ENCODE results near the gene ZC2HC1C.
"Not testable (repeated sequence)": the region's sequence is repeated elsewhere in the genome, so short reads cannot be mapped to it uniquely, and the experiment has no call there.

Gene ZC2HC1C

DNA sequence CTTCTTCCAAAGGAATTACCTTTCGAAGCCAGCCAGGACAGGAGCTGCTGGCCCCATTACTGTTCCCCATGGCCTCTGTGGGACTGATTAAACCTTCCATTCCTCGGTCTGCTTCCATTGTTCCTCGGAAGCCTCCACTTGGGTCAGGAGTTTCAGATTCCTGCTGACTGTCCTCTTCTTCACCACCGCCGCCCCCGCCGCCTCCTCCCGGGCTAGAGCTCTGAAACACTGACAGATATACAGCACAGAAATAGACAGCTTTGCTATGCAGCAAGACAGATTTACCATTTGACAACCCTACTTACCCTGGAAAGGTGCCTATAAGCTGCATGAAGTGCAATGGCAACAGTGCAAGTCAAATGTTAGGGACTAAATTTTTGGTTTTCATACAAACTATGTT lies 21.8 kb downstream of the ZC2HC1C start:
- peak in 1 of 56 donors; percentile 3 for DNase-seq

- no peak for DNase-seq
Observed at GRCh38 chr14:75092698-75093097, 23.3 kb downstream of the ZC2HC1C start.

DNA sequence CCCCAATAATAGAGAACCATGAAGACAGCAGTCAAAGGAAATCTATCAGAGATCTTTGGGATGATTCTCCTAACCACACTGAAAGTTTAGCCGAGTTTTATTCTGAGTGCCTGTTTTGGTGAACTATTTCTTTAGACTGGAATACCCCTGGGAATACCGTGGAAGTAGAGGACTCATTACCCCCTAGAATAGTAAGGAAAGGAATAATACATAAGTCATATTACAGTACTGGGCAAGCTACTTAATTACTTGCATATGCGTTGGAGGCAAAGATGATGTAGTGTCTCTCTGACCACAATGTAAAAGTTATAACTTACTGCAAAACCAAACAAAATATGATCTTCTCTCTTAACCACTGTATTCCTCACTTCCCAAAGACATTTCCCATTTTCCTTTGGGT lies 25.5 kb downstream of the ZC2HC1C start:
- DNase-seq = no peak

- DNase-seq = no peak
Observed at GRCh38 chr14:75095690-75096089, 26.2 kb downstream of the ZC2HC1C start.

DNA sequence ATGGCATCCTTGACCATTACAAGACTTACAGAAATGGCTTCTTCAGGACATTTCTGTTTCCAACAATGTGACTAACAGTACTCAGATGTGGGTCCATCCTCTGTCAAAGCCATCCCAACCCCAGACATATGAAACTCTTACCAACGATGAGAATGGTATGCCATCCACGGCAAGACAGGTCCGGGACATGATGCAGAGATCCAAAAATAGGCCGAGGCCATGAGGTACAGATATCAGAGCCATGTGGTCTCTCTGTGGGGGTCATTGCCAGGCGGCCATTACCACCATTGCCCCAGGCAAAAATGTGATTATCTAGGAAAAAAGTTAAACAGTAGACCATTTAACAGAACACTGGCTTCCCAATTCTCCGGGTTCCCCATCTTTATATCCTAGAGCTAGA lies 27.5 kb downstream of the ZC2HC1C start:
- DNase-seq = no peak

DNA sequence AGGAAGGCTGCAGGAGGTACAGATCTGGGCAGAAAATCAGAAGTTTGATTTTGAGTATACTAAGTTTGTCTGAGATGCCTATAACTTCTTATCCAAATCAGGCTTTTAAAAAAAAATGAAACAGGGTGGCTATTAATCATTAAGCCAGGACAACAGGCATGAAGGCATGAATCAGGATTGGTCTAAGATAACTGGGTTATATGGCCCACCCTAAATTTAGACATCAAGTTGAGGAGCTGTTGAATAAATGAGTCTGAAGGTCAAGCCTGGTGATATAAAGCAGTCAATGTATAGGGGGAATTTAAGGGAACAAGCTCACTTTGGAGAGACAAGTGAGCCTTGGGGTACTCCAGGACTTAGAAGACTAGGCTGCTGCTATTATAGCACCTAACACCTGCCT lies 28.8 kb downstream of the ZC2HC1C start:
- DNase-seq = no peak

- no peak for DNase-seq
Observed at GRCh38 chr14:75098682-75099081, 29.2 kb downstream of the ZC2HC1C start.

DNA sequence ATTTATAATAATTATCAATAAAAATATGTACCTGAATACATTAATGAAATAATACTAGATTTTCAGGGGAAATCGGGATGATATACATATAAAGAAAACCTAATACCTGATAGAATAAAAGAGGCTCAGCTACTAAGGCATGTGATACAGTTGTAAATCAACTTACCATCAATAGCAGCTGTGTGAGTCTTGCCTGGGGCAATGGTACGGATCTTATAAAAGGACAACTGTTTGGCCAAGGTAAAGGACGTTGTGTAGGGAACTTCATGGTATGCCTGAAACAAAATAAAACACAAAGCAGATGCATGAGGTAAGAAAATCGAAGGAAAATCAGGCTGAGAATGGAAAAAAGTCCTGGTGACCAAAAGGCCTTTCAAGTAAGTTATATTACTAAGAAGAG lies 32.0 kb downstream of the ZC2HC1C start:
- DNase-seq = no peak

DNA sequence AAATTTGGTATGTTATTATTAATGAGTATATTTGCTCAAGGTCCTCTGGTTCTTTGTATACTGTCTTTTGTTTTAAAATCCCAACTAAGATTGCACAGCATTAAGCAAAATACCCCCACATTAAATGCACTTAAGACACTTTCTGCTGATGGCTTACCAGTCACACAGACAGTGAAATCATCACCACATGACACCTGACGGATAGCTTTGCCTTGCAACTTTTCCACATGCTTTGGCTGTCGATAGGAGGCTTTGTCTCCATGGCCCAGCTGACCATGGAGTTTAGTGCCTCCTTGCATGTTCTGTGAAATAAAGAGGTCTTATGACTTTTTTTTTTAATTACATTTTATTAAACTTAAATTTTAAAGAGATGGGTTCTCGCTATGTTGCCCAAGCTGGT lies 37.7 kb downstream of the ZC2HC1C start:
- no peak for DNase-seq

DNA sequence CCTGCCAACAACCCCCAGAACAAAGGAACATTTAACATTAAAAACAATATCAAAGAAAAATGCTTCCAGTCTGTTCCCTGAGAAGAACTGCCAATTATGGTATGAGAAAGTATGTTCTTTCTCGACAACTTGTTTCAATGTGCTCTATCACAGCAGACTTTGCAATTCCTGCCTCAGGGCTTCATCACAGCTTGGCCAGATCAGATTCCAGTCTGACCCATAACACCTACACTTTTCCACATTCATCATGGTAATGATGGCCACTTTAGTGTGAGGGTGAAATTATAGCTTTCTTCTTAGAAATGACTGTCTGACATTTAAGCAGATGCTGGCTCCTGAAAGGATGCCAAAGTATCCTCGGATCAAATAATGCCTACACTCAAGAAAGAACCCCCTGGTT lies 40.4 kb downstream of the ZC2HC1C start:
- no peak for DNase-seq

DNA sequence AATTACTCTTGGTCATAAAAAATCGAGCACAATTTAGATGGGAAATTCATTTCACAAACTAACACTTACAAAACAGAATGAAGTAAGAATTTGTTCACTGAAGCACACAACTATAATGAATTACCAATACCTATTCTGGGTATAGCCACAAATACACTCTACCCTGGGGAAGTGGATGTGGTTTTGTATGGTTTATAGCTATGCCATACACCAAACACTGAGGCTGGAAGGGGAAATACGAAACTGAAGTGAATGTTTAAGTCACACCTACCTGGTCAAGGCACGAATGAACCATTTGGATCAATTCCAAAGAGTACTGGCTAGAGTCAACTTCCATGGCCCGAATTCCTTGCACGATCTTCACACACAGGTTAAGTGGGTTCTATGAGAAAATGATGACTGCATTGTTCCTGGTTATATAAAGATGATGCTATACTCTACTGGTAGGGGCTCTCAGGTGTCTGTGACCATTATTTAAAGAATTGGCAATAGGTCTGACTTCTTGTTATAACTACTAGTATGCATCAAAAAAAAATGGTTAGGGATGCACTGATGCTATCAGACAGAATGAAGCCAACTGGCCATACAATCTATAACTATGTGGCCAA lies 44.6 kb downstream of the ZC2HC1C start:
- DNase-seq = no peak

DNA sequence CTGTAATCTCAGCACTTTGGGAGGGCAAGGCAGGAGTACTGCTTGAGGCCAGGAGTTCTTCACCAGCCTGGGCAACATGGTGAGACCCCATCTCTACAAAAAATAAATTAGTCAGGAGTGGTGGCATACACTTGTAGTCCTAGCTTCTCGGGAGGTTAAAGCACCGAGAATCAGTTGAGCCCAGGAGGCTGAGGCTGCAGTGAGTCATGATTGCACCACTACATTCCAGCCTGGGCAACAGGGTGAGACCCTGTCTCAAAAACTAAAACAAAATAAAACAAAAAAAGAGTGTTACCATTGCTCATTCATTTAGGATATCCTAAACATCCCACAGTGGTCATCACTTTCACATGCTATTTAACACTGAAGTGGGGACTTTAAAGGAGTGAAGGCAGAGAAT lies 49.6 kb downstream of the ZC2HC1C start:
- no peak for DNase-seq

- DNase-seq = no peak
Observed at GRCh38 chr14:75120541-75121291, 51.3 kb downstream of the ZC2HC1C start.

- no peak for DNase-seq
Observed at GRCh38 chr14:75121552-75121951, 52.1 kb downstream of the ZC2HC1C start.

DNA sequence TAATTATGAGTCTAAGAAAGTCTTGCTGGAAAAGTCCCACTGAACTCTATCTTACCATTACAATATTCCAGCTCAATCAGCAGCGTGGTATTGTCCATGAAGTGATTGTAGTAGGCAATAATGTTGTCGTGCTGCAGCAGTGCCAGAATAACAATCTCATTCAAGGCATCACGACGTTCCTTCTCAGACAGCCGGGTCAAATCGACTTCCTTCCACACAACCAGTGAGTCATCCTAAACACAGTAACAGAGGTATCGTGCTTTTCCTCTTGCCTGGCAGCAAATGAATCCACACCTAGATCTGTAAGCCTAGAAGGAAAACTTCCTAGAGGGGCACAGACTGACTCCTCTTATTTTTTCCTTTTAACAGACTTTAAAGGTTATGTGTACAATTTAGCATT lies 54.5 kb downstream of the ZC2HC1C start:
- no peak for DNase-seq

- DNase-seq = no peak
Observed at GRCh38 chr14:75125617-75126016, 56.2 kb downstream of the ZC2HC1C start.

DNA sequence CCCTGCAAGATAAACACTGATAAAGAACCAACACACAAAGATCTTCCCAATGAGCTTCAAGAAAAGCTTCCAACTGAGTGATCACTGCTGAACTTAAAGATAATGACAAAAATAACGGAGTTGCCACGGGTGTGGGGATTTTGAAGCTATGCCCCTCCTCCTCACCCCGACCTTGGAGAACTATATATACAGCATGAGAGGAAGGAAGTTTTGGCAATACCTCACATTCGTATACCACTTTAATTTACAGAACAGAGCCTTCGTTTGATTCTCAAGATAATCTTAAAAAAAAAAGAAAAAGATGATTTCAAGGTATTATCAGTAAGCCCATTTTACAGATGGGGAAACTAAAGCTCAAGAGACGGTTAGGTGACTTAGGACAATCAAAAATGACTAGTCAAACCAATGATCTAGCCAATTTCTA lies 56.7 kb downstream of the ZC2HC1C start:
- no peak for DNase-seq

- DNase-seq = peak; percentile 34 to 93 (median 83)
Observed at GRCh38 chr14:75126679-75127473, 57.4 kb downstream of the ZC2HC1C start, which contains the start of gene NEK9. Gene NEK9, minus strand, starts transcription at chr14:75127048. Its CDS starts 127 bp downstream, at chr14:75126921.

- not testable (repeated sequence) for DNase-seq
Observed at GRCh38 chr14:75127474-75127820, 58.0 kb downstream of the ZC2HC1C start.

DNA sequence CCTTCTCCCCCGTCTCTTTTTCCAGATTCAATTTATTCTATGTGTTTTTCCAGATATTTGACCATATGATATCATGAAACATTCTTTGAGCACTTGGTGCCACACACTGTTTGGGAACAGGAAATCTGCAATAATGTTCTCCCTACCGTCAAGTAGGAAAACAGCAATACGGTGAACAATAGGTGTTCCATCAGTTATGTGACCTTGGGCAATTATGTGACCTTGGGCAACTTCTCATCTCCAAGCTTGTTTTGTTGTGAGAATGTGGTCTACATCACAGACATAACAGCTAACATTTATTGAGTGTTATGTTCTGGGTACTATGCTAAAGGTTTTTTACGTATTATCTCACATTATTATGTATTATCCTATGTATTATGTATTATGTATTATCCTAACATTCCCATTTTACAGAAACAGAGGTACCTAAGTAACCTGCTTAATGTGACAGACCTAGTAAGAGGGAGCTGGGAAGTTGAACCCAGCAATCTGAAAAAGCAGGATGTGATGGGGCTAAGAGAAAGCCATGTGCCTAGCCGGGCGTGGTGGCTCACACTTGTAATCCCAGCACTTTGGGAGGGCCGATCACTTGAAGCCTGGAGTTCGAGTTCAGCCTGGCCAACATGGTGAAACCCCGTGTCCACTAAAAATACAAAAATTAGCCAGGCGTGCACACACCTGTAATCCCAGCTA lies 58.6 kb downstream of the ZC2HC1C start:
- no peak for DNase-seq

GRCh38 chr14:75128596-75128990 lies 59.2 kb downstream of the ZC2HC1C start:
- DNase-seq = no peak

All from amygdala (tissue), 56 donors.